AG10803 (cell line): ENCODE measurements around the gene PARVG.

Source experiments
- DNase-seq: peaks from one replicate; pipeline ENCODE4 v3.0.0; 2010; ENCODE audit warnings: low read depth
- H3K4me3 ChIP-seq: 2 replicates; pipeline ENCODE4 v1.5.1; 2011; ENCODE audit warnings: mild to moderate bottlenecking, low read length, control low read depth
- TF ChIP-seq, protein P1 (sequence below): conservative IDR thresholded peaks from 2 replicates; pipeline ENCODE4 v1.5.1; 2011; ENCODE audit warnings: mild to moderate bottlenecking, low read length, control low read depth, inconsistent platforms

The PARVG gene

DNA sequence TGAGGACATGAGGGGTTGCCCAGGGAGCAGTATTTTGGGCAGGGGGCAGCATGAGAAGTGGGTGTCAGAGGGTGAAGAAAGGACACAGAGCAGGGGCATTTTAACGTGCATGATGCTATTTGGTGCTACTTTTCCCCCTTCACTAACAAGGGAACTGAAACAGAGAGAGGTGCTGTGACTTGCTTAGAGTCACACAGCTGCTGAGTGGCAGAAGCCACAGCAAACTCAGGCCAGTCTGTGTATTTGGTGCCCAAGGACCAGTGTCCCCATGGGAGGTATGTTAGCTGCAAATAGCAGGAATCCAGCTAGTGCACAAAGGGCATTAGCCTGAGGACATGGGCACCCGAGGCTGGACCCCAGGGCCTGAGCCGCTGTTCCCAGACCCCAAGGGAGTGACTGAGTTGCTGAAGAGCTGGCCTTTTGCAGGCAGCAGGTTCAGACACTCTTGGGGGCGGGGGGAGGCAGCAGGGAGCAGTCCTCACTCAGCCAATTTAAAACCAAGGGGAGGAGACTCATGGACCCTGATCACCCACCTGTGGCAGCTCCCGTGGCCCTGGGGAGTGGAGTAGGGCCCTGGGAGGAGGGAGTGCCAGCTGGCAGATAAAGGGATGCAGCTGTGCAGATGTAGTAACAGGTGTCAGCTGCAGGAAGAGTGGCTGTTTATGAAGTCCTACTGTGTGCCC is 14.6 kb downstream of the PARVG start:
- DNase-seq, result no peak
- H3K4me3 ChIP-seq, result no peak overlapping the region
- TF ChIP-seq, protein P1, sequence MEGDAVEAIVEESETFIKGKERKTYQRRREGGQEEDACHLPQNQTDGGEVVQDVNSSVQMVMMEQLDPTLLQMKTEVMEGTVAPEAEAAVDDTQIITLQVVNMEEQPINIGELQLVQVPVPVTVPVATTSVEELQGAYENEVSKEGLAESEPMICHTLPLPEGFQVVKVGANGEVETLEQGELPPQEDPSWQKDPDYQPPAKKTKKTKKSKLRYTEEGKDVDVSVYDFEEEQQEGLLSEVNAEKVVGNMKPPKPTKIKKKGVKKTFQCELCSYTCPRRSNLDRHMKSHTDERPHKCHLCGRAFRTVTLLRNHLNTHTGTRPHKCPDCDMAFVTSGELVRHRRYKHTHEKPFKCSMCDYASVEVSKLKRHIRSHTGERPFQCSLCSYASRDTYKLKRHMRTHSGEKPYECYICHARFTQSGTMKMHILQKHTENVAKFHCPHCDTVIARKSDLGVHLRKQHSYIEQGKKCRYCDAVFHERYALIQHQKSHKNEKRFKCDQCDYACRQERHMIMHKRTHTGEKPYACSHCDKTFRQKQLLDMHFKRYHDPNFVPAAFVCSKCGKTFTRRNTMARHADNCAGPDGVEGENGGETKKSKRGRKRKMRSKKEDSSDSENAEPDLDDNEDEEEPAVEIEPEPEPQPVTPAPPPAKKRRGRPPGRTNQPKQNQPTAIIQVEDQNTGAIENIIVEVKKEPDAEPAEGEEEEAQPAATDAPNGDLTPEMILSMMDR, result no peak

DNA sequence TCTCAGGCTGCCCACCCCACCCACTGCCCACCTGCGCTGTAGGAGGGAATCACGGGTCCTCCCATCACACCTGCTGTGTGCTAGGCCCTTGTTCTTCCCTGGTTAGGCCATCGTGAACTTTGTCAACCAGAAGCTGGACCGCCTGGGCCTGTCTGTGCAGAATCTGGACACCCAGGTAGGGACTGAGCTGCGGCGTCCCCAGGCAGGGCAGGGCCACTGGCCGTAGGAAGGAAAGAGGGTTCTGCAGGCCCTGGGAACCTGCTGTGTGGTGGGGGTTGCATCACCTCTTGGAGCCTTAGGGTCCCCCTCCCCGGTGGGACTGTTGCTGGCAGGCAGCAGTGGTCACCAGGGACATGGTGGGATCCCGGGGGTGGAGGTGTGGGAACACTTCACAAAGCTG is 15.5 kb downstream of the PARVG start:
- DNase-seq, result no peak
- no peak overlapping the region for H3K4me3 ChIP-seq
- TF ChIP-seq, protein P1, result no peak

DNA sequence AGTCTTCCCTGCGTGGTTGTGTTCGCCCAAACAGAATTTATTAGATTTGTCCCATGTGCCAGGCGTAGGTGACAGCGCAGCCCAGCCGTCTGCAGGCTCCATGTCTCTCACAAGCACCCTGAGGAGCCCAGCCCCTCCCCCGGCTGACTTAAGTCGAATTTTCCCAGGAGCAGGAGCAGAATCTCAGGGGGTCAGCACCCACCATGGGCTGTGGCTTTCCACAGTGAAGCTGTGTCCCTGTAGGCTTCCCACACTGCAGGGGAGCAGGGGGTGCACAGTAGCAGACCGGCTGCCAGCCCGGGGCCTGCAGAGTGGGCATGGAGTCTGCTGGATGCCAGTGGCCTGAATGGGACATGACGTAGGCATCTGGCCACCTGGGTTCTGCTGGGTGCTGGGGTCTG is 16.0 kb downstream of the PARVG start:
- DNase-seq, result no peak
- H3K4me3 ChIP-seq, result no peak overlapping the region
- TF ChIP-seq, protein P1, result no peak

DNA sequence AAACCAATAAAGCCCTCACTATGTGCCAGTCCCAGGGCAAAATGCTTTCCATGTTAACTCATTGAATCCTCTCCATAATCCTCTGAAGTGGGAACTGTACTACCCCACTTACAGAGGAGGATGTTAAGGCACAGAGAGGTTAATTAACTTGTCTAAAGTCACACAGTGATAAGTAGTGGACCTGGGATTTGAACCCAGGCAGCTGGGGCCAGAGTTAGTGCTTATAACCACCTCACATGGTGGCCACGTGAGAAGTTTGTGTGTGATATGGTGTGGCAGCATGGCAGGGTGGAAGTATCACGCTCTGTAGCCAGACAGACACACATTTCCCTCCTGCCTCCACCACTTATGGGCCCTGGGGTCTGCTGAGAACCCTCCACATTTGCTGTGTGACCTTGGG is 16.5 kb downstream of the PARVG start:
- no peak for DNase-seq
- no peak overlapping the region for H3K4me3 ChIP-seq
- TF ChIP-seq, protein P1, result no peak

DNA sequence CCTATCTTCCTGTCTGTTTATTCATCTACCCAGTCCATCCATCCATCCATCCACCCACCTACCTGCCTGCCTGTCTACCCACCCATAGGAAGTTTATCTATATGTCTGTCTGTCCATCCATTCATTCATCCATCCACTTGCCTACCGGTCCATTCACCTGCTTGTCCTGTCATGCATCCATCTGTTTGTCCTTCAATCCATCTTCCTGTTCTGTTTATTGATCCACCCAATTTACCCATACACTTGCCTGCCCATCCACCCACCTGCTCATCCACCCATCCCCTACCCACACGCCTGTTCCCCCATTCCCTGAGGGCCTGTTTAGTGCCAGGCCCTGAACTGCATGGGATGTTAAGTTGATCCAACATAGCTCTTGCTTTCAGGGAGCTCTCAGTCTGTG is 18.4 kb downstream of the PARVG start:
- H3K4me3 ChIP-seq, result no peak overlapping the region
- TF ChIP-seq, protein P1, result no peak
- DNase-seq, result no peak

DNA sequence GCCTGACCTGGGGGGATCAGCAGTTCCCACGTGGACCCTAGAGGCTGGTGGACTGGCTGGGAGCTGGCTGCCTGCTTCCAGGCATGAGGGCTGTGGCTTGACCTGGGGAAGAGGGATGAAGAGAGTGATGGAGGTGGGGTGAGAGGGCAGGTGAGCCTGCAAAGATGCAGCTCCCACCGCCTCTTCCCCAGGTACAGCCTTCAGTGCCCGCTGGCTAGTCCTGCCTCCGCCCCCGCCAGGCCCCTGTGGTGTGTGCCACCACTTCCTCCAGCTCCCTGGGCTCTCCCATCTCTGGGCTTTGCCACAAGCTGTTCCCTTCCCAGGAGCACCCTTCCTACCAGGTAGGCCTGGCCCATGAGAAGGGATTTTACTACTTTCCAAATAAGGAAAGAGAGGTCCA is 19.1 kb downstream of the PARVG start:
- DNase-seq, result no peak
- H3K4me3 ChIP-seq, result no peak overlapping the region
- TF ChIP-seq, protein P1, result no peak

DNA sequence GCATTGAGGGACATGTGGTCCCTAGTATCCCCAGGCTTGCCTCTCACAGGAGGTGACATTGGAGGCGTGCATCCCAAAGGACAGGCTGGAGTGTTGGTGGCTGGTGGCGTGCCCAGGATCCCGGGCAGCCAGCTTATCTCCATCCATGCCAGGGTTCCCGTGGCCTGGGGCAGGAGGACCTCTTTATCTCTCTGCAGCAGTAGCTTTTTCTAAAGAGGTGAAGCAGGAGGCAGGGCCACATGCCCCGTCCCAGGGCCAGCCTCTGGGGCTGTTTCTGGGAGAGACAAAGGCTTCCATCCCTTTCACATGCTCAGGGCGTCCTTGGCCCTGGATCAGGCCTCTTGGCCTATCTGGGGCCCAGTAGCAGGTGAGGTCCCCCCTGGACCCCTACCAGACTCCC is 19.7 kb downstream of the PARVG start:
- DNase-seq, result no peak
- H3K4me3 ChIP-seq, result no peak overlapping the region
- TF ChIP-seq, protein P1, result no peak
